Endothelial cell of umbilical vein (primary cell): Measurements from ENCODE around the gene SH3PXD2A. TPM values are rescaled to one million over a fixed set of nuclear protein-coding genes. Genes with fewer than 3 reads are reported as not detected.

Experiments
- BruUV-seq: library from RNA; stranded (reverse); fragments of 400-500 nt; replicated peaks from 2 replicates; lab custom pipeline; 2021; lab: Mats Ljungman, UMichigan
- CTCF ChIA-PET: fragments of 300-600, 350-600 bp; sonication (Branson Sonifier 250); formaldehyde crosslinking; loops from one replicate; lab custom pipeline; 2021; ENCODE audit warnings: antibody characterized with exemption, inconsistent platforms; lab: Charles Lee
- POLR2A ChIA-PET: fragments of 300-600, 350-600 bp; sonication (Branson Sonifier 250); formaldehyde crosslinking; loops from one replicate; lab custom pipeline; 2021; ENCODE audit warnings: antibody characterized with exemption, inconsistent platforms; lab: Charles Lee
- DNase-seq: peaks from one replicate; pipeline ENCODE4 v3.0.0-alpha.2; 2011; ENCODE audit warnings: low read depth, low spot score
- FAIRE-seq: peaks from 2 replicates; lab custom pipeline; 2011; peaks lifted over from hg19 to GRCh38; lab: Jason Lieb, UNC
- H2AFZ ChIP-seq: 2 replicates; pipeline ENCODE4 v1.6.0; 2012; ENCODE audit warnings: low read depth, low read length, control low read depth, inconsistent platforms
- H3K27ac ChIP-seq: 2 replicates; pipeline ENCODE4 v1.5.1; 2011; ENCODE audit warnings: low read depth, mild to moderate bottlenecking, control low read depth, low read length, moderate library complexity; ENCODE audit not compliant: insufficient read depth
- H3K27me3 ChIP-seq, 2 experiments: 2 replicates each; pipeline versions ENCODE4 v1.6.0 to v1.6.1; 2011; ENCODE audit warnings: low read length in 2 of 2, mixed read lengths in 1 of 2; ENCODE audit not compliant: control insufficient read depth in 2 of 2, insufficient read depth in 2 of 2
- H3K36me3 ChIP-seq, 2 experiments: 2 replicates in 1 of 2; 3 replicates in 1 of 2; pipeline ENCODE4 v1.5.1; 2011; ENCODE audit warnings: low read length in 2 of 2, mild to moderate bottlenecking in 1 of 2, moderate library complexity in 1 of 2; ENCODE audit not compliant: control insufficient read depth in 2 of 2, insufficient read depth in 2 of 2; ENCODE audit errors: extremely low read depth in 1 of 2
- H3K4me1 ChIP-seq: 3 replicates; pipeline ENCODE4 v1.5.1; 2011; ENCODE audit warnings: mild to moderate bottlenecking, low read length; ENCODE audit not compliant: control insufficient read depth, insufficient read depth; ENCODE audit errors: extremely low read depth
- H3K4me2 ChIP-seq: 2 replicates; pipeline ENCODE4 v1.6.1; 2011; ENCODE audit warnings: low read length, control low read depth, mixed read lengths; ENCODE audit not compliant: insufficient read depth
- H3K4me3 ChIP-seq, 3 experiments: fragments of 200-600 bp in 1 of 3; sonication (generic), shearing (Covaris generic) in 1 of 3; replicated peaks in 1 of 3; 2 replicates each; pipeline ENCODE4 v1.5.1; 2011 to 2016; ENCODE audit warnings: control low read depth in 3 of 3, low read length in 3 of 3, mild to moderate bottlenecking in 2 of 3, inconsistent platforms in 1 of 3, low read depth in 1 of 3, moderate library complexity in 1 of 3; ENCODE audit not compliant: insufficient read depth in 1 of 3
- H3K79me2 ChIP-seq: 2 replicates; pipeline ENCODE4 v1.6.0; 2012; ENCODE audit warnings: low read length, inconsistent platforms; ENCODE audit not compliant: control insufficient read depth, insufficient read depth
- H3K9ac ChIP-seq: replicated peaks from 2 replicates; pipeline ENCODE3; 2011; ENCODE audit warnings: low read length, control low read depth; ENCODE audit not compliant: insufficient read depth; ENCODE audit errors: extremely low read depth
- H3K9me1 ChIP-seq: replicated peaks from 3 replicates; pipeline ENCODE4 v1.6.0; 2011; ENCODE audit warnings: mild to moderate bottlenecking, low read length; ENCODE audit not compliant: control insufficient read depth, insufficient read depth; ENCODE audit errors: extremely low read depth
- H3K9me3 ChIP-seq: replicated peaks from 2 replicates; pipeline ENCODE4 v1.5.1; 2012; ENCODE audit warnings: low read length, inconsistent platforms; ENCODE audit not compliant: control insufficient read depth, insufficient read depth
- H4K20me1 ChIP-seq: replicated peaks from 2 replicates; pipeline ENCODE3; 2011; ENCODE audit warnings: mild to moderate bottlenecking, low read length; ENCODE audit not compliant: control insufficient read depth, insufficient read depth; ENCODE audit errors: extremely low read depth
- EZH2 ChIP-seq: IDR thresholded peaks from 2 replicates; pipeline ENCODE4 v1.6.1; 2012; ENCODE audit warnings: borderline replicate concordance, low read depth, mild to moderate bottlenecking, moderate library complexity, low read length, inconsistent platforms; ENCODE audit not compliant: severe bottlenecking
- FOS ChIP-seq: IDR thresholded peaks from 2 replicates; pipeline ENCODE4 v1.6.1; 2011; ENCODE audit warnings: mild to moderate bottlenecking, low read length, moderate library complexity, borderline replicate concordance; ENCODE audit not compliant: insufficient read depth
- GATA2 ChIP-seq: IDR thresholded peaks from 2 replicates; pipeline ENCODE4 v1.7.0; 2011; ENCODE audit warnings: low read depth, mild to moderate bottlenecking, moderate library complexity, mixed read lengths, low read length; ENCODE audit not compliant: insufficient read length, insufficient read depth
- JUN ChIP-seq: IDR thresholded peaks from 2 replicates; pipeline ENCODE4 v1.6.1; 2011; ENCODE audit warnings: borderline replicate concordance, low read depth; ENCODE audit not compliant: insufficient read length, insufficient read depth
- MYC ChIP-seq: IDR thresholded peaks from one replicate; pipeline ENCODE4 v1.6.1; 2011; ENCODE audit warnings: mild to moderate bottlenecking, low read depth, low read length
- POLR2A ChIP-seq: IDR thresholded peaks from 2 replicates; pipeline ENCODE4 v1.6.1; 2012; ENCODE audit warnings: low read depth, mild to moderate bottlenecking, control low read depth, low read length
- POLR2AphosphoS5 ChIP-seq: IDR thresholded peaks from 2 replicates; pipeline ENCODE4 v1.6.1; 2012; ENCODE audit warnings: low read depth, mild to moderate bottlenecking, control low read depth, low read length, moderate library complexity; ENCODE audit not compliant: insufficient read depth
- dilution Hi-C: fragments of 300-500 bp; cut with MboI; formaldehyde crosslinking; loops from one replicate; pipeline ENCODE4 v1.15.0; 2019; ENCODE audit warnings: low sequenced_read_pairs; ENCODE audit not compliant: extremely low pct_ligation_motif_present
- intact Hi-C: fragments of 100-400 bp; cut with micrococcal nuclease; formaldehyde crosslinking; loops from one replicate; pipeline ENCODE4 v1.10.0; 2022
- polyA plus RNA-seq, 4 experiments: library from polyadenylated mRNA; depleted of rRNA in 3 of 4; stranded (reverse) in 3 of 4; unstranded in 1 of 4; fragments of >200 nt; gene quantifications; 2 replicates each; pipeline versions ENCODE4 v1.2.1 to v1.2.3, GENCODE V29; 2011 to 2012; ENCODE audit warnings: missing spikeins in 1 of 4
- total RNA-seq: library from RNA; stranded (reverse); gene quantifications from 2 replicates; pipeline ENCODE4 v1.2.3, GENCODE V29; 2021
- TF ChIP-seq, protein P1 (sequence below), 2 donors: IDR thresholded peaks; 1 replicate in 1 of 2; 2 replicates in 1 of 2; pipeline ENCODE4 v1.5.1; 2011; ENCODE audit warnings: low read length in 2 of 2, mild to moderate bottlenecking in 2 of 2, moderate library complexity in 2 of 2, control low read depth in 1 of 2, inconsistent platforms in 1 of 2, low read depth in 1 of 2; ENCODE audit not compliant: insufficient read depth in 1 of 2; ENCODE audit errors: extremely low read depth in 1 of 2
- TF ChIP-seq, protein P2 (sequence below): IDR thresholded peaks from 2 replicates; pipeline ENCODE4 v1.6.1; 2011; ENCODE audit not compliant: insufficient read depth, insufficient read length

SH3PXD2A gene
- total and polyA plus RNA-seq, 2 donors (not counting 3 experiments of a cell fraction or from before 2014, with no cell fraction given), result 1.4 to 5.1 TPM

DNA sequence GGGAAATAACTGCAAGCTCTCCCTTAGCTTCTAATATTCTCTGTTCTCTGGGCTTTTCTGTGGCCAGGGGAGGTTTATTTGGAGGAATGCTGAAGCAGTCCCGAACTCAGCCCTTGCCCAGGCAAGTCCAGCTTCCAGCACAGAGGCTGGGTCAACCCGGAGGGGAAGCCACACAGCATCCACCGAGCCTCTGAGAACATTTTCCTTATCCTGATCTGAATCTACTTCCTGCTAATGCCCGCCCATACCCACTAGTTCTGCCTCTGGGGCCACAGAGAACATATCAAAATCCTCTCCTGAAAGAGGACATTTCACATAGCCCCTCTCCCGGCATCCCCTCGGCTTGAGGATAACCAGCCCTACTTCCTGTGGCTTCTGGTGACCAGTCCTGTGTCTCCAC is 31.1 kb downstream of the SH3PXD2A start:
- H3K36me3 ChIP-seq, result no peaks in the 10 kb centered on the region
- no peaks in the 10 kb centered on the region for H4K20me1 ChIP-seq
- H3K79me2 ChIP-seq, result no peaks in the 10 kb centered on the region
- TF ChIP-seq POLR2A (no peak), GATA2 (peak; percentile 24)
- intact Hi-C loops (no loop called here), dilution Hi-C loops (no loop called here)
- ChIA-PET CTCF (interaction anchor here (1.0 to 1.3 kb wide), 4 partner anchors 13 to 69 kb away, joined by 3 to 4 read pairs (median 3); partner anchors contain the start of gene SH3PXD2A), POLR2A (no interaction called here)
- H3K27ac ChIP-seq, result no peak overlapping the region
- no peaks in the 10 kb centered on the region for H3K9me1 ChIP-seq
- no TSS peak for BruUV-seq
- no peak overlapping the region for H3K9ac ChIP-seq
- peaks cover 0 to 2% of the 10 kb centered on the region in 2 experiments for H3K27me3 ChIP-seq
- peaks cover 6% of the 10 kb centered on the region for H3K4me1 ChIP-seq
- H3K4me2 ChIP-seq, result no peak overlapping the region
- H3K4me3 ChIP-seq, result no peak overlapping the region
- H2AFZ ChIP-seq, result no peak overlapping the region
- no peaks in the 10 kb centered on the region for H3K9me3 ChIP-seq
- DNase-seq (no peak), FAIRE-seq (peak; percentile 62)

DNA sequence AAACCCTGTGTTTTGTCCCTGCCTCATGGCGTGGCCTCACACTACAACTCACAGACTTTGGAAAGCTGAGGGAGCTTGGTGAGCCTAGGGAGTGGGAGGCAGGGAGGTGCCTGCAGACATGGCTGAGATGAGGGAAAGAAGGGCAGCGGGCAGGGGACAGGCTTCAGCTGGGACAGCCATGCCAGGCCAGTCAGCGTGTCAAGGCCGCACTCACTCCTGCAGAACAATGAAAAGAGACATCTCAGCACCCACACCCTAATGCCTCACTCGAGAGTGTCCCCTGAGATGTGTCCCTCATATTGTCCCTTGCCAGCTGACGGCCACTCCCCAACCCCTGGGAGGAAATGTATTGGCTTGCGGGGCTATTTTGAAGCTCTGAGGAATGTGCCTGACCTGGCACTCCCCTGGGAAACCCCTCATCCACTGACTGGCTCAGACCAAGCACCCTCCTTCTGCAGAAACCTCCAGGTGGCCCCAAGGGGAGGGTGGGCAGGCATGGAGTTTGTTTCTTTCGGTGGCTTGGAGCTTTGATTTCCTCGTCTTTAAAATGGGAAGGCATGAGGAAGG is 31.6 kb downstream of the SH3PXD2A start:
- H3K36me3 ChIP-seq, result no peaks in the 10 kb centered on the region
- H3K27ac ChIP-seq, result no peak overlapping the region
- no peak overlapping the region for H3K4me3 ChIP-seq
- no peaks in the 10 kb centered on the region for H3K9me1 ChIP-seq
- no peak overlapping the region for H3K9ac ChIP-seq
- dilution Hi-C loops, result no loop called here
- no peaks in the 10 kb centered on the region for H3K9me3 ChIP-seq
- BruUV-seq, result no TSS peak
- no peaks in the 10 kb centered on the region for H3K79me2 ChIP-seq
- H3K27me3 ChIP-seq, result peaks cover 0 to 2% of the 10 kb centered on the region in 2 experiments
- no peaks in the 10 kb centered on the region for H4K20me1 ChIP-seq
- ChIA-PET POLR2A (no interaction called here), CTCF (interaction anchor here (1.0 to 1.6 kb wide), 5 partner anchors 11 to 69 kb away, joined by 3 to 4 read pairs (median 3); partner anchors contain the start of gene SH3PXD2A)
- H2AFZ ChIP-seq, result no peak overlapping the region
- H3K4me2 ChIP-seq, result no peak overlapping the region
- FAIRE-seq, result no peak
- peaks cover 6% of the 10 kb centered on the region for H3K4me1 ChIP-seq
- intact Hi-C loops, result no loop called here
- no peak for TF ChIP-seq JUN
- TF ChIP-seq, protein P1, sequence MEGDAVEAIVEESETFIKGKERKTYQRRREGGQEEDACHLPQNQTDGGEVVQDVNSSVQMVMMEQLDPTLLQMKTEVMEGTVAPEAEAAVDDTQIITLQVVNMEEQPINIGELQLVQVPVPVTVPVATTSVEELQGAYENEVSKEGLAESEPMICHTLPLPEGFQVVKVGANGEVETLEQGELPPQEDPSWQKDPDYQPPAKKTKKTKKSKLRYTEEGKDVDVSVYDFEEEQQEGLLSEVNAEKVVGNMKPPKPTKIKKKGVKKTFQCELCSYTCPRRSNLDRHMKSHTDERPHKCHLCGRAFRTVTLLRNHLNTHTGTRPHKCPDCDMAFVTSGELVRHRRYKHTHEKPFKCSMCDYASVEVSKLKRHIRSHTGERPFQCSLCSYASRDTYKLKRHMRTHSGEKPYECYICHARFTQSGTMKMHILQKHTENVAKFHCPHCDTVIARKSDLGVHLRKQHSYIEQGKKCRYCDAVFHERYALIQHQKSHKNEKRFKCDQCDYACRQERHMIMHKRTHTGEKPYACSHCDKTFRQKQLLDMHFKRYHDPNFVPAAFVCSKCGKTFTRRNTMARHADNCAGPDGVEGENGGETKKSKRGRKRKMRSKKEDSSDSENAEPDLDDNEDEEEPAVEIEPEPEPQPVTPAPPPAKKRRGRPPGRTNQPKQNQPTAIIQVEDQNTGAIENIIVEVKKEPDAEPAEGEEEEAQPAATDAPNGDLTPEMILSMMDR (IDR thresholded peaks at IDR 0.05; ENCODE audit: extremely low read depth in 1 of 2, insufficient read depth in 1 of 2, low read depth in 1 of 2, low read length in 2 of 2), result no peak
- no peak for TF ChIP-seq FOS
- TF ChIP-seq POLR2AphosphoS5, result no peak
- no peak for TF ChIP-seq POLR2A
- TF ChIP-seq, protein P2, sequence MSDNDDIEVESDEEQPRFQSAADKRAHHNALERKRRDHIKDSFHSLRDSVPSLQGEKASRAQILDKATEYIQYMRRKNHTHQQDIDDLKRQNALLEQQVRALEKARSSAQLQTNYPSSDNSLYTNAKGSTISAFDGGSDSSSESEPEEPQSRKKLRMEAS, result no peak
- TF ChIP-seq GATA2, result no peak
- no peak for TF ChIP-seq EZH2
- no peak for TF ChIP-seq MYC
- no peak for DNase-seq
